H54 (cell line): ENCODE measurements around the gene BIK.
A peak's percentile ranks its signal among the peaks of the same experiment; 100 is the strongest.

ENCODE experiments used
- DNase-seq: peaks from one replicate; pipeline ENCODE4 v3.0.0; 2011; ENCODE audit warnings: low spot score, mixed read lengths; ENCODE audit not compliant: insufficient read length
- FAIRE-seq: peaks from 3 replicates; lab custom pipeline; 2011; peaks lifted over from hg19 to GRCh38; lab: Jason Lieb, UNC
- POLR2A ChIP-seq: IDR thresholded peaks from 2 replicates; pipeline ENCODE4 v1.6.1; 2011; ENCODE audit warnings: low read depth, mild to moderate bottlenecking, low read length

The BIK gene

GRCh38 chr22:43152357-43153071 is 42.0 kb downstream of the BIK start:
- DNase-seq: peak; percentile 65
- FAIRE-seq: no peak
- peak; percentile 40; the same call in 1 of the 2 replicates for TF ChIP-seq POLR2A

GRCh38 chr22:43153899-43154298 is 43.3 kb downstream of the BIK start:
- no peak for FAIRE-seq
- no peak for TF ChIP-seq POLR2A

GRCh38 chr22:43154887-43155536 is 44.5 kb downstream of the BIK start:
- DNase-seq (no peak), FAIRE-seq (no peak)
- no peak for TF ChIP-seq POLR2A

More at GRCh38 chr22:43153899-43154298, 43.3 kb downstream of the BIK start:
- DNase-seq: no peak

- DNase-seq (no peak), FAIRE-seq (no peak)
- TF ChIP-seq POLR2A: no peak
These were observed 45.2 kb downstream of the BIK start for GRCh38 chr22:43155789-43156188.

- no peak for FAIRE-seq
- no peak for DNase-seq
- no peak for TF ChIP-seq POLR2A
These were observed 45.9 kb downstream of the BIK start for GRCh38 chr22:43156413-43156812.

- TF ChIP-seq POLR2A: no peak
- no peak for FAIRE-seq
- no peak for DNase-seq
These were observed 47.5 kb downstream of the BIK start for GRCh38 chr22:43157874-43158546.

- no peak for DNase-seq
- no peak for TF ChIP-seq POLR2A
- FAIRE-seq: no peak
These were observed 48.4 kb downstream of the BIK start for GRCh38 chr22:43158778-43159483.

GRCh38 chr22:43159484-43160178 is 49.1 kb downstream of the BIK start:
- DNase-seq: no peak
- FAIRE-seq: no peak
- TF ChIP-seq POLR2A: no peak

GRCh38 chr22:43160497-43161126 is 50.1 kb downstream of the BIK start:
- FAIRE-seq (no peak), DNase-seq (no peak)
- no peak for TF ChIP-seq POLR2A

- no peak for DNase-seq
- no peak for FAIRE-seq
- no peak for TF ChIP-seq POLR2A
These were observed 52.0 kb downstream of the BIK start for GRCh38 chr22:43162412-43163150.

GRCh38 chr22:43163241-43163795 is 52.8 kb downstream of the BIK start:
- no peak for TF ChIP-seq POLR2A
- DNase-seq (no peak), FAIRE-seq (no peak)

- DNase-seq (no peak), FAIRE-seq (no peak)
- no peak for TF ChIP-seq POLR2A
These were observed 54.1 kb downstream of the BIK start for GRCh38 chr22:43164636-43165035.
